SU-DHL-6 (cell line): Measurements from ENCODE around the gene SPOCK1.

ENCODE experiments used
- H2AFZ ChIP-seq: fragments of 200-600 bp; sonication (generic); 2 replicates; pipeline ENCODE4 v1.6.1; 2014; ENCODE audit warnings: low read depth, mild to moderate bottlenecking, moderate library complexity, mixed read lengths, antibody characterized with exemption, low read length; ENCODE audit not compliant: severe bottlenecking
- H3F3A ChIP-seq: fragments of 200-600 bp; shearing (Covaris generic); 2 replicates; pipeline ENCODE4 v1.6.0; 2016; ENCODE audit warnings: antibody characterized with exemption, mild to moderate bottlenecking; ENCODE audit not compliant: insufficient read depth
- H3K27ac ChIP-seq: fragments of 200-600 bp; sonication (generic); 2 replicates; pipeline ENCODE4 v1.5.1; 2016; ENCODE audit warnings: low read depth, mild to moderate bottlenecking, low read length, moderate library complexity, mixed read lengths
- H3K27me3 ChIP-seq: fragments of 200-600 bp; sonication (generic), shearing (Covaris generic); 2 replicates; pipeline ENCODE4 v1.6.0; 2014; ENCODE audit warnings: mild to moderate bottlenecking, low read length
- H3K36me3 ChIP-seq: fragments of 200-600 bp; sonication (generic); 2 replicates; pipeline ENCODE4 v1.6.1; 2014; ENCODE audit warnings: mild to moderate bottlenecking, low read length, mixed read lengths
- H3K4me2 ChIP-seq: fragments of 300-600, 200-600 bp; shearing (Covaris generic), sonication (generic); 2 replicates; pipeline ENCODE4 v1.6.0; 2014; ENCODE audit warnings: low read length, low read depth, mild to moderate bottlenecking; ENCODE audit not compliant: poor library complexity, severe bottlenecking
- H3K4me3 ChIP-seq: fragments of 200-600 bp; sonication (generic); 2 replicates; pipeline ENCODE4 v1.5.1; 2014; ENCODE audit warnings: antibody characterized with exemption, low read length, mild to moderate bottlenecking, mixed read lengths; ENCODE audit not compliant: insufficient read depth, poor library complexity, severe bottlenecking
- H3K79me2 ChIP-seq: fragments of 200-600 bp; sonication (generic); 2 replicates; pipeline ENCODE4 v1.6.1; 2014; ENCODE audit warnings: mild to moderate bottlenecking, low read length, moderate library complexity; ENCODE audit not compliant: insufficient read depth
- H3K9ac ChIP-seq: fragments of 200-600 bp; sonication (generic); 2 replicates; pipeline ENCODE4 v1.7.0; 2014; ENCODE audit warnings: mild to moderate bottlenecking, low read length
- H3K9me2 ChIP-seq: fragments of 200-600 bp; sonication (generic); replicated peaks from 2 replicates; pipeline ENCODE4 v1.6.1; 2014; ENCODE audit warnings: low read length; ENCODE audit not compliant: insufficient read depth
- H3K9me3 ChIP-seq: fragments of 200-600 bp; sonication (generic); 2 replicates; pipeline ENCODE4 v1.6.1; 2014; ENCODE audit warnings: low read length, mixed read lengths; ENCODE audit not compliant: insufficient read depth
- H4K20me1 ChIP-seq: fragments of 200-600 bp; sonication (generic); 2 replicates; pipeline ENCODE4 v1.6.1; 2014; ENCODE audit warnings: low read depth, mild to moderate bottlenecking, antibody characterized with exemption, low read length, moderate library complexity, mixed read lengths
- EZH2phosphoT487 ChIP-seq: fragments of 200-600 bp; sonication (generic), shearing (Covaris generic); conservative IDR thresholded peaks from 2 replicates; pipeline ENCODE4 v1.6.1; 2018; ENCODE audit warnings: mild to moderate bottlenecking, antibody characterized with exemption, low read length, moderate library complexity, mixed read lengths
- TF ChIP-seq, protein P1 (sequence below): fragments of 200-600 bp; sonication (generic); IDR thresholded peaks from one replicate; pipeline ENCODE4 v1.5.1; 2017; ENCODE audit warnings: antibody characterized with exemption, mild to moderate bottlenecking, low read length, moderate library complexity; ENCODE audit not compliant: insufficient read depth, poor library complexity, severe bottlenecking

Gene SPOCK1

DNA sequence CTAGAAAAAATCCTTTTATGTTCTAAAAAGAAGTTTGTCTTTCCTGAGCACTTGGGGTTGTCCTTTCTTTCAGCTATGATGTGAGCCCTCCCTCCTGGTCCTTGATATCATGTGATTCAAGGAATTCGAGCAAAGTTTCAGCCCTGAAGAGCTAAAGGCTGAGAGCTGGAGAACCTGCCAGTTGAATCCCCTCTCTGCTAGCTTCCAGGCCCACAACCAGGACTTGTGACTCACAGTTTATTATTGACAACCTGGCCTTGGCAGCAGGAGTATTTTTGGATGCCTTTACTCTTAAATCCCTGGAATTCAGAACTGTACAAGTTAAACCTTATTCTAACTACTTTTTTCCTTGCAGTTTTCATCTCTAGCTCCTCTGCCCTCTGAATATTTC, 182.8 kb downstream of the SPOCK1 start:
- H3K36me3 ChIP-seq: no peaks in the 10 kb centered on the region
- no peaks in the 10 kb centered on the region for H4K20me1 ChIP-seq
- no peak overlapping the region for H3K4me3 ChIP-seq
- H2AFZ ChIP-seq: no peak overlapping the region
- no peaks in the 10 kb centered on the region for H3K27me3 ChIP-seq
- H3K27ac ChIP-seq: no peak overlapping the region
- H3F3A ChIP-seq: no peaks in the 10 kb centered on the region
- H3K4me2 ChIP-seq: no peak overlapping the region
- no peak overlapping the region for H3K9ac ChIP-seq
- TF ChIP-seq, protein P1, sequence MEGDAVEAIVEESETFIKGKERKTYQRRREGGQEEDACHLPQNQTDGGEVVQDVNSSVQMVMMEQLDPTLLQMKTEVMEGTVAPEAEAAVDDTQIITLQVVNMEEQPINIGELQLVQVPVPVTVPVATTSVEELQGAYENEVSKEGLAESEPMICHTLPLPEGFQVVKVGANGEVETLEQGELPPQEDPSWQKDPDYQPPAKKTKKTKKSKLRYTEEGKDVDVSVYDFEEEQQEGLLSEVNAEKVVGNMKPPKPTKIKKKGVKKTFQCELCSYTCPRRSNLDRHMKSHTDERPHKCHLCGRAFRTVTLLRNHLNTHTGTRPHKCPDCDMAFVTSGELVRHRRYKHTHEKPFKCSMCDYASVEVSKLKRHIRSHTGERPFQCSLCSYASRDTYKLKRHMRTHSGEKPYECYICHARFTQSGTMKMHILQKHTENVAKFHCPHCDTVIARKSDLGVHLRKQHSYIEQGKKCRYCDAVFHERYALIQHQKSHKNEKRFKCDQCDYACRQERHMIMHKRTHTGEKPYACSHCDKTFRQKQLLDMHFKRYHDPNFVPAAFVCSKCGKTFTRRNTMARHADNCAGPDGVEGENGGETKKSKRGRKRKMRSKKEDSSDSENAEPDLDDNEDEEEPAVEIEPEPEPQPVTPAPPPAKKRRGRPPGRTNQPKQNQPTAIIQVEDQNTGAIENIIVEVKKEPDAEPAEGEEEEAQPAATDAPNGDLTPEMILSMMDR: no peak
- TF ChIP-seq EZH2phosphoT487: no peak
- no peaks in the 10 kb centered on the region for H3K9me2 ChIP-seq
- no peaks in the 10 kb centered on the region for H3K79me2 ChIP-seq
- H3K9me3 ChIP-seq: no peaks in the 10 kb centered on the region

DNA sequence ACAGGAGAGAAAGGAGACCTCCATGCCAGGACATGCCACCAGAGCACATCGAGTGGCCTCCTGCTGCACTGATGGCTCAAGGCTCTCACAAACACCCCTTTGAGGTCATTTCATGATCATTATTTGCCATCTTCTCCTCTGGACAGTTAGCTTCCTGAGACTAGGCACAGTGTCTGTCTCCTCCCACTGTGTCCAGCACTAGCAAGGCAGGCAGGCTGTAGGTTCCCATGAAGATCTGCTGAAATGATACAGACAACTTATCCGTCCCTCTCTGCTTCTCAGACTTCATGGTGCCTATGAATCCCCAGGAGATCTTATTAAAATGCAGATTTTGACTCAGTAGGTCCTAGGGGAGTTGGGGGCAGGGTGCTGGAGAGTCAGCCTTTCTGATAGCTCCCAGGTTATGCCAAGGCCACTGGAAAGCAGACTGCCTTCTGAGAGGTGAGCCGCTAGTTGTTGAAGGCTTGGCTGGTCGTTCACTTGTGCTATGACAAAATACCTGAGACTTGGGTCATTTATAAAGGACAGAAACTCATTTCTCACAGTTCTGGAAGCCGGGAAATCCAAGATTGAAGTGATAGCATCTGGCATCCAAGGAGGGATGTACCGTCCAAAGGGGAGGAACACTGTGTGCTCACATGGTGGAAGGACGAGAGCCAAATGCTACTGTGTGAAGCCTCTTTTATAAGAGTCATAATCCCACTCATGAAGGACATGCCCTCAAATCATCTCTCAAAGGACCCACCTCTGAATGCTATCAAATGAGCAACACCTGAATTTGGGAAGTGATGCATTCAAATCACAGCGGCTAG, 183.4 kb downstream of the SPOCK1 start:
- H3K4me2 ChIP-seq: no peak overlapping the region
- no peaks in the 10 kb centered on the region for H4K20me1 ChIP-seq
- H3K9me2 ChIP-seq: no peaks in the 10 kb centered on the region
- no peaks in the 10 kb centered on the region for H3K9me3 ChIP-seq
- no peak overlapping the region for H3K9ac ChIP-seq
- no peak overlapping the region for H3K4me3 ChIP-seq
- no peaks in the 10 kb centered on the region for H3K36me3 ChIP-seq
- TF ChIP-seq, protein P1: no peak
- TF ChIP-seq EZH2phosphoT487: no peak
- no peaks in the 10 kb centered on the region for H3F3A ChIP-seq
- no peaks in the 10 kb centered on the region for H3K79me2 ChIP-seq
- H3K27me3 ChIP-seq: no peaks in the 10 kb centered on the region
- no peak overlapping the region for H3K27ac ChIP-seq
- H2AFZ ChIP-seq: no peak overlapping the region

DNA sequence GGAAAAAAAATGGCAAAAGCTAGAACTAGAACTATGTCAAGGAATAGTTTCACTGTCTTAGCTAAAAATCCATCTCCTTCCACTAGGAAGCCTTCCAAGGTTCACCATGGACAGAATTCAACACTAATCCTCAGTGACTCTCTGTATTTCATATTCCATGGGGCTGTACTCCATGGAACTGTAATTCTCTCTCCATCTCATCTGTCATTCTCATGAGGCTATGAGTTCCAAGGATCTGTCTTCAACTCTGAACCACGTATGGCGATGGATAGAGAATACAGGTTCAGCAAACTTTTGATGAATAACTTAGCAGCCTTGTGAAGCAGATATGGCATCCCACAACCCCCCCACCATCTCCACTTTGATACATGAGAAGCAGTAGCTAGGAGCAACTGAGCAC, 184.0 kb downstream of the SPOCK1 start:
- no peak overlapping the region for H3K9ac ChIP-seq
- no peak overlapping the region for H3K4me3 ChIP-seq
- no peaks in the 10 kb centered on the region for H3K79me2 ChIP-seq
- no peaks in the 10 kb centered on the region for H3F3A ChIP-seq
- H3K27me3 ChIP-seq: no peaks in the 10 kb centered on the region
- H2AFZ ChIP-seq: no peak overlapping the region
- no peak overlapping the region for H3K4me2 ChIP-seq
- H3K9me2 ChIP-seq: no peaks in the 10 kb centered on the region
- no peak overlapping the region for H3K27ac ChIP-seq
- no peaks in the 10 kb centered on the region for H3K36me3 ChIP-seq
- TF ChIP-seq EZH2phosphoT487: no peak
- TF ChIP-seq, protein P1: no peak
- H4K20me1 ChIP-seq: no peaks in the 10 kb centered on the region
- H3K9me3 ChIP-seq: no peaks in the 10 kb centered on the region
